Measurements from ENCODE around the gene IRF2.

Gene IRF2

DNA sequence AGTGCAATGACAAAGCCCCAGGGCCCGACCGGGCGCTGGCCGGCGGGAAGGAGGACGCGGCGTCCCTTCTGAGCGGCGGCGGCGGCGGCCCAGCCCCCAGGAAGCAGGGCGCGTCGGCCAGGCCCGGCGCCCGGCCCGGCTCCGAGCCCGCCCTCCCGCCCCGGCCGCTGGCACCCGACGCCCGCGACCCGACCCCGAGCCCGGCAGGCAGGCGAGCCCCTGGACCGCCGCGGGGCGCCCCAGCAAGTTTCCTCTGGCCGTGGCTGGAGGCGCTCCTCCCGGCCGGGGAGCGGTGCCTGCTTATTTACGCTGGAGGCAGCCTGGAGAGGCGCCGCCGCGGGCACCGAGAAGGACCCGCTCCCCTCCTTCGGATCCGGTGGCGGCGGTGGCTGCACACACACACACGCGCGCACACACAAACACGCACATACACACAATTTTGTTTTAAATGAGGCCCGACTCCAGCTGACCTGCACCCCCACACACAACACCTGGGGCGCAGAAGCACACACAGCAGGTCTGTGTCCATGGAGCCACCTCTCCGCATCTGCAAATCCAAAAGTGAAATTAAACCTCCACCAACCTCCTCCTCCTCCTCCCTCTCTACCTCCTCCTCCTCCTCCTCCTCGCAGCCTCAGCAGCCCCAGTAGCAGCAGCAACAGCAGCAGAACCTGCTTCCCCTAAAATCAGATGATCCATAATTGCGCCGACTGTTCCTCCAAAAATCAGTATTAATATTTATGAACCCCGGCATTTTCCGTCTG, 669 bp downstream of the IRF2 start:
- DNase-seq, result peak; percentile 39

DNA sequence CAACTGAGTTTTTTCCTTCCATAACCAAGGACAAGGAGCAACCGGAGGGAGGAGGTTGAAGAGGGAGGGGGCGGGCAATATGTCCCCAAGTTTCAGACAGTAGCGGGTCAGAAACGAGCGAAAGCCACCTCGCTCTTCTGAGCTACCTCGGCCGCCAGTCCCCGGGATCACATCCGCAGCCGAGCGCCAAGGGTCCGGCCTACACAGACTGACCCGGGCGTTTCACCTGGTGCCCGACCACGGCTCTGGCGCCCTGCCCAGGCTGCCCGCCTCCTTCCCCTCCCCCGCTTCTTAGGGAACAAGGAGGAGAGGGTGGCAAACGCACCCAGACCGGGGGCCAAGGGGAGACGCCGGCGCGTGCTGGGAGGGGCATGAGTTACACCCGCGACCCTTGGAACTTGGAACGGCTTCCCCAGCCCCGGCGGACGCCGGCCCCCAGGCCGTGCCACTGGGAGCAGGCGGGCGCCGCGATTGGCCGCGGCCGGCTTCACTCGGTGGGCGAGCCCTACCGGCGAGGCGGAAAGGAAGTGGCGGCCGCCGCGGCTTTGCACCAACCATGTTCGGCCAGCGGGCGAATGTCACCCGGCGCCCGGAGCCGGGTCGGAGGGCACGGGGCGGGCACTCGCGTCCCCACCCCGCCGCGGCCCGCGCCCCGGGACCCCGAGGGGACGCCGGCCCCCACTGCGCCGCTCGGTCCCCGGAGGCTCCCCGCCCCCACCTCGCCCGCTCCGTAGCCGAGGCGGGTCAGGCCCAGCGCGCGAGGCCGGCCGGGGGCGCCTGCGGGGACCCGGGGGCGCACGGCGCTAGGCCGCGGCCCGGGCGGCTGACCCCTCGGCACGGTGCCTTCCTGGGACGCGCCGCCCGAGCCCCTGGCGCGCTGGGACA, 1.5 kb downstream of the IRF2 start:
- DNase-seq, result peak; percentile 64

GRCh38 chr4:184471881-184472613, 2.3 kb downstream of the IRF2 start:
- DNase-seq, result peak; percentile 20

DNA sequence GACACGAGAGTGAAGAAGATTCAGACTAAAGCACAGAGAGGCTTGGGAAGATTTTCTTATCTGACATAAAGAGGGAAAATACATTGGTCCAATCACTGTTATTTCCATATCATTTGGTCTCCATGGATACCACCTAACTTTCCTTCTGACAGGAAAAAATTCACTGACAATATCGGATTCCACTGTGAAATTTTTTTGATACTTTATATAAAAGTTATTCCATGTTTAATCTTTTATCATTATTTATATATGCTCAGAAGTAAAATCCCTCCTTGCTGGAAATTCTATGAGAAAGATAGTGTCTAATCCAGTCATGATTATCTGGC, 3.6 kb downstream of the IRF2 start:
- no peak for DNase-seq

- DNase-seq, result no peak
These were observed 7.7 kb downstream of the IRF2 start for GRCh38 chr4:184466634-184467033.

- DNase-seq, result no peak
These were observed 9.4 kb downstream of the IRF2 start for GRCh38 chr4:184464759-184465454.

DNA sequence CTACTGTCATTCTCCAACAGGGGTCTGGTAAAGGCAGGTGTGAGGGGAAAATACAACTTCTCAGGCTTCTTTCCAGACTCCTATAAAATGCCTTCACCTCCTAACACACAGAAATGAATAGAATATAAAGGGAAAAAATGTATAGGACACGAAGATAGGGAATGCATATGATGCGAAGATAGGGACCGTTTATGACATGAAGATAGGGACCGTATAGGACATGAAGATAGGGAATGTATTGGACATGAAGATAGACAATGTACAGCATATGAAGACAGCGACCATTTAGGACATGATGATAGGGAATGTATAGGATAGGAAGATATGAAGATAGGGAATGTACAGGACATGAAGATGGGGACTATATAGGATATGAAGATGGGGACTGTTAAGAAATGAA, 10.5 kb downstream of the IRF2 start:
- no peak for DNase-seq

GRCh38 chr4:184463158-184463557, 11.2 kb downstream of the IRF2 start:
- DNase-seq, result no peak

DNA sequence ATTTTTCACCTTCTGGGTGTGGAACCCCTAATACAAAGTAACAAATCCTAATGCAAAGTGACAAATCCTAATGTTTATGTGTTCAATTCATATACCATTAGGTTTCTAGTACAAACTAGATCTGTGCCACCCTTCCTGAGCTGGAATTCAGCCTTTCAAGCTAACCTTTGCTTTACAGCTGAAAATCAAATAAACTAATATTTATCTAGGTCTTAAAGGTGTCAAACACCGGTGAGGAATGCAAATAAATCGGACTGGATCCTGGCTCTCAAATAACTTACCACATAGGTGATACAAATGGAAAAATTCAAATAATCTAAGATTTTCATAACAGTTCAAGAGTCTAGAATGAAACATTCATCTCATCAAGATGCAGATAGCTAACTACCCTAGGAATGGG, 11.6 kb downstream of the IRF2 start:
- DNase-seq, result no peak

DNA sequence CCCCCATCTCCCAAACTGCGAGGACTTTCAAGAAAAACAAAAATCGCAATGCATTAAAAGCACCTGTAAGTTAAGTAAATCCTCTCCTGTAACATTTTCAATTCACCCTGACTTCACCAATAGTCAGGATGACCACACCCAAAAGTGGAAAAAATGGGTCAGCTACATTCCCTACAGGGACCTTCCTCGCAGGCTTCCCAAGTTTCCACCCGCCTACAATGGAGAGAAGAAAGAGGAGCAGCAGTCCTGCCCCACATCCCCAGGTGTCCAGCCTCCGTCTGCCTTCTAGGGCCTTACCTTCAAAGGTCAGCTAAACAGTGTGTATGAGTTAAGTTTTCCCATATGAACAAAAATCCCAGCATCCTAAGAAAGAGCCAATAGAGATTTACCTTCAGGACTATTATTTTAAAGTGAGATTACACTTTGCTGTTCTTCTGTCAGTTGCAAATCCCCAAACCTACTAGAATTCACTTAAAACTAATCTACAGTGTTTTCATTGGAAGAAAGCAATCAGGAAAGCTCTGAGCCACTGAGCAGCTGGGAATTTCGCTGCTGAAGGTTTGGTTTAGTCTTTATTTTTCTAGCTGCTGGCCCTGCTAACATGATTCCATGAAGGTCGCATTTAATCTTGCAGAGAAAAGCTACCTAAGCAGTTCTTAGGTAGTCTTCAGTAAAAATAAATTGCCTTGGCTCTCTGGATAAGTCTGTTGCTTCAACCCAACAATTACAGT, 12.5 kb downstream of the IRF2 start:
- no peak for DNase-seq

DNA sequence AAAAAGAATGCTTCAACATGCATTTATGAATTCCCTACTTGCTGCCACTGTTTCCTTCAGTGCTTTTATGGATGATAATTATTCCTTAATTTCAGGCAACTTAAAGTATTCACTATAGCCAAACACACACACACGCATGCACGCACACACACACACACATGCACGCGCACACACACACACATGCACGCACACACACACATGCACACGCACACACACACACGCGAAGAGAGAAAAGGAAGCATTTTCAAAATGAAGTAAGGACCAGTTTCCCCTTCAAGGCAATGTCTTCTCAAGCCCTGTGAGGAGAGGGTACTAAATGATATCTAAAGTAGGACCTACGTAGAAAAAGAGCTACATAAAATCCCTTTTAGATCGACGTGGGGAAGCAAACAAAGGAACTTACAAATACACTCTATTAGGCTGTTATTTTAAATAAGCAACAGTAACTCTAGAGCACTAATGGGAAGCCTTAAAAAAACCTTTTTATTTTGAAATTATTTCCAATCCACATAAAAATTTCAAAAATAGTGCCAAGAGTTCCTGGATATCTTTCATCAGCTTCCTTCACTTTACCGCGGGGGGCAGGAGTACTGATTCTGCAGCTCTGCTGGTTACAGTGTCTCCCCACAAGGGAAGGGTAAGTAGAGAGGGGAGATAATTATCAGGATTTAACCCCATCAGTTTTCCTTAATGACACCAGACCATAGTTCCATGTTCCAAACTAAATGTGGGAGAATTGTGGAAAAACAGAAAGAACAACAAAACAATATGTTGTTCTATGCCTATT, 13.7 kb downstream of the IRF2 start:
- DNase-seq, result no peak

- peak; percentile 70 for DNase-seq
These were observed 14.9 kb downstream of the IRF2 start for GRCh38 chr4:184459413-184459812.

- DNase-seq, result no peak
These were observed 16.7 kb downstream of the IRF2 start for GRCh38 chr4:184457535-184458249.

- no peak for DNase-seq
These were observed 18.0 kb downstream of the IRF2 start for GRCh38 chr4:184456337-184456736.

DNA sequence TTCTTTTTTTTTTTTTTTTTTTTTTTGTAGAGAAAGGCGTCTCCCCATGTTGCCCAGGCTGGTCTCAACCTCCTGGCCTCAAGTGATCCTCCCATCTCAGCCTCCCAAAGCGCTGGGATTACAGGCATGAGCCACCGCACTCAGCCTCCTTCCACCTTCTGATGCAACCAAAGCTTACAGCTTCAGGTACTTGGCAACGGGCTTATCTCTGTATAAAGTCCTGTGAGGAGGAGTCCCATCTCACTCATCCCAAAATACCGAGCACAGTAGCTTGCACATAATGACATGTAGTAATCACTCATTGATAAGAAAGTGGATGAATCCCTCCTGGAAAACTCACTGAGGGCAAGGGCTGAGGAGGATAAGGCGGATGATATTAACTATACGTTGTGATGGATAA, 19.1 kb downstream of the IRF2 start:
- DNase-seq, result no peak

GRCh38 chr4:184453365-184454160, 20.8 kb downstream of the IRF2 start:
- DNase-seq, result peak; percentile 88

- DNase-seq, result no peak
These were observed 21.6 kb downstream of the IRF2 start for GRCh38 chr4:184452740-184453139.

DNA sequence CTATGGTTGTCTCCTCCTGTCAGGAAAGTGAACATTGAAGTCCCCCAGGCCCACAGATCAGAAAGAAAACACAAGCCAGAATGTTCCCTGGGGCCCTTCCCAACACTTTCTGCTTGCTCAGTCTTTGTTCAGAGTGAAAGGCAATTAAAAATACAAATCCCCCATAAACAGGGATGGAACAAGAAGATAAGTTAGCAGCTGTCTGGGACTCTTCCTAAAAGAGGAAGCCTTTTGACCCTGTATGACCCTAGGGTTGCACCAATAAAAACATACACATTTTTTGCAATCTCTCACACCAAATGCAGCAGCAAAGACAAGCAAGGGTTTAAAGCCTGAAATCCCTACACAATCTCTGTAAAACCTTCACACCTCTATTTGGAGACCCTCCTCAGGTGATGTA, 22.6 kb downstream of the IRF2 start:
- DNase-seq, result no peak

- no peak for DNase-seq
These were observed 23.4 kb downstream of the IRF2 start for GRCh38 chr4:184450743-184451535.
